ENCODE data around the gene EIF1AX.

Gene EIF1AX

DNA sequence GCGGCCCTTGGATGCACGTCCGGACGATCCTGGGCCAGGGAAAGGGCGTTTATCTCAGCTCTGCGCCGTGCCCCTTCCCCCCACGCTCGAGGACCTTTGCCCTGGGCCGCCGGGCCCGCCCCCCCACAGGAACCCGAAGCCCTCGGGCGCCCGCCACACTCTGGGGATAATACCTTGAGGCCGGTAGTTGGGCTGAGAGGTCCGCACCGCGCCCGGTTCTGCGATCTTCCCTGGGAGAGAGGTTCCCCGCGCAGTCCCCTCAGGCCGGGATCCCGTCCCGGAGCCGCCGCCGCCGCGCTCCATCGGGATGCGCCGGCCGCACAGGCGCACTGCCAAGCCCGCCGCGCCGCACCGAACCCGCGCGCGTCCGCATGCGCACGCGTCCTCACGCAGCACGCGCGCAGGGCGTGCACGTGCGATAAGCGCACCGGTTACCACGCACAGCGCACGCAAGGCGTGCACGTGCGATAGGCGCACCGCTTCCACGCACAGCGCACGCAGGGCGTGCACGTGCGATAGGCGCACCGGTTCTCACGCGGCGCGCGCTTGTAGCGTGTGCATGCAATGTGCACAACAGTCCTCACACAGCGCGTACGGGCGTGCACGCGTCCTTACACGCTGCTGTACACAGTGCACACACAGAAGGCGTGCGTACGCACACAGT, 24.9 kb downstream of the EIF1AX start, which contains the start of gene MAP7D2:
MAP7D2 (minus strand) TSS at position 331 of the 664 bp plus-strand sequence; CDS start at position 303, 28 bp downstream.
- TF ChIP-seq, protein P1, sequence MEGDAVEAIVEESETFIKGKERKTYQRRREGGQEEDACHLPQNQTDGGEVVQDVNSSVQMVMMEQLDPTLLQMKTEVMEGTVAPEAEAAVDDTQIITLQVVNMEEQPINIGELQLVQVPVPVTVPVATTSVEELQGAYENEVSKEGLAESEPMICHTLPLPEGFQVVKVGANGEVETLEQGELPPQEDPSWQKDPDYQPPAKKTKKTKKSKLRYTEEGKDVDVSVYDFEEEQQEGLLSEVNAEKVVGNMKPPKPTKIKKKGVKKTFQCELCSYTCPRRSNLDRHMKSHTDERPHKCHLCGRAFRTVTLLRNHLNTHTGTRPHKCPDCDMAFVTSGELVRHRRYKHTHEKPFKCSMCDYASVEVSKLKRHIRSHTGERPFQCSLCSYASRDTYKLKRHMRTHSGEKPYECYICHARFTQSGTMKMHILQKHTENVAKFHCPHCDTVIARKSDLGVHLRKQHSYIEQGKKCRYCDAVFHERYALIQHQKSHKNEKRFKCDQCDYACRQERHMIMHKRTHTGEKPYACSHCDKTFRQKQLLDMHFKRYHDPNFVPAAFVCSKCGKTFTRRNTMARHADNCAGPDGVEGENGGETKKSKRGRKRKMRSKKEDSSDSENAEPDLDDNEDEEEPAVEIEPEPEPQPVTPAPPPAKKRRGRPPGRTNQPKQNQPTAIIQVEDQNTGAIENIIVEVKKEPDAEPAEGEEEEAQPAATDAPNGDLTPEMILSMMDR (IDR thresholded peaks at IDR 0.05), result no peak

DNA sequence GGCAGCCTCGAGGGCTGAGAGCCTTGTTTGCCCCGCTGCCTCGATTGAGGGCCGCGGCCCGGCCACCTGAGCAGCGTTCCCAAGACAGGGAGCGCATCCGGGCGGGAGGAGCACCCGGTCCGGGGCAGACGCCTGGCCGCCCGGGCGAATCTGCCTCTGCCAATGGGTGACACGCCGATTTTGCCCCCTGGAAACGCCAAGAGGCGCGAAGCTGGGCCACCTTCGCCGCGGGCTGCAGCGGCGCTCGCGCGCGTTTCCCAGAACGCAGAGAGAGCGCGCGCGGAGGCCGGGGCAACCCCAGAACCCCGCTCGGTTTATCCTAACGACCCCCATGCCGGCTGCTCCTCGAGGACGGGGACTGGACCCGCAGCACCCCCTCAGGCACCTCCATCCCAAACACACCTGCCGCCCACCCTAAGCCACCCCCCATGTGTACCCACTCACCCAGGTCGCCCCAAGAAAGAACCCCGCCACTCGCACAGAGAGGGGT, 25.5 kb downstream of the EIF1AX start:
- TF ChIP-seq, protein P1 (IDR thresholded peaks at IDR 0.05), result no peak

DNA sequence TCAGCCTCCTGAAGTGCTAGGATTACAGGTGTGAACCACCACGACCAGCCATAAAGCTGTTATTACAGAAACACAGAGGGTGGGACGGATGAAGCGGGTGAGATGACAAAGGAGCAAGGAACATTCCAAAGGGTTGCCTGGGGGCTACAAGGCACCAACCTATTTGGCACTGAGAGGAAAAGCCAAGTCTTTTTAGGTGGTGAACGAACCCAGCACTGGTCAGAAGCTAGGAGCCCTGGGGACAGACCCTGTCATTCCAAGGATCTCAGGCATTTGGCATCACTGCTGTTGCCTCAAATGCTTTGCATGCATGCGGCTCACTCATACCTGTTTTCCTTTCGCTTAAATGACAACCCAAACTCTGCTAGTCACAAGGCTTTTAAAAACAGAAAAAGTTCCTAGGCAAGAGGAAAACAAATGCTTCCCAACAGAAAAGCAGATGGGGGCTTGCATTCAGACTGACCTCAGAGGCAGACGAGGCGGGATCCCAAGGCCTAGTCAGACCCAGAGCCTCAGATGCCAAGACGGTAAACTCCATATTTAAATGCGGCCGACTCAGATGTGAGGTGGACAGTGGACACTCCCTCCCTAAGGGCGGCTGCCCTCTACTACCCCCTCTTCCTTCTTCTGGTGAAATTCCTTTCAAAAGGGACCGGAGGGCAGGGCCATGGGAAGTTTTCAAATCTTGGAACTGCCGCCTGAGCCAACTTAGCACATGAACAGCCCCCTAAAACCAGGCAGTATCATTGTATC, 29.4 kb downstream of the EIF1AX start:
- TF ChIP-seq, protein P1 (IDR thresholded peaks at IDR 0.05), result no peak

DNA sequence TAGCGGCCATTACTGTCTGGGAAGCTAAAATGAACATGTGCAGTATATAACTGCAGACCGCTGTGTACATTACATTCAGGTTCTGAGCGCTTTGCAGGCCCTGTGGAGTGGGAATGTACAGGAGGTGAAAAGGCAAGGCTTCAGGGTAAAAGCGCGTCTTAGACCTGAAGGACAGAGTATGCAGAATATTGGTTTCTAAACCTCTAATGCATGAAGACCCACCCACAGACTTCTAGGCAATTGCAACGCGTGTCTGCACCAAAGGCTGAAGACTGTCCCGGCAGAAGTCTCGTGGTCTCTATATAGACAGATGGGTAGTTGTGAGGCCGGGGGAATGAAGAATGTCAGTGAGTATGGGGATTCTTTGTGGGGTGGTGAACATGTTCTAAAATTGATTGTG, 30.4 kb downstream of the EIF1AX start:
- TF ChIP-seq, protein P1 (IDR thresholded peaks at IDR 0.05), result no peak

GRCh38 chrX:20101934-20102581, 39.6 kb downstream of the EIF1AX start:
- TF ChIP-seq, protein P1 (IDR thresholded peaks at IDR 0.05), result no peak

DNA sequence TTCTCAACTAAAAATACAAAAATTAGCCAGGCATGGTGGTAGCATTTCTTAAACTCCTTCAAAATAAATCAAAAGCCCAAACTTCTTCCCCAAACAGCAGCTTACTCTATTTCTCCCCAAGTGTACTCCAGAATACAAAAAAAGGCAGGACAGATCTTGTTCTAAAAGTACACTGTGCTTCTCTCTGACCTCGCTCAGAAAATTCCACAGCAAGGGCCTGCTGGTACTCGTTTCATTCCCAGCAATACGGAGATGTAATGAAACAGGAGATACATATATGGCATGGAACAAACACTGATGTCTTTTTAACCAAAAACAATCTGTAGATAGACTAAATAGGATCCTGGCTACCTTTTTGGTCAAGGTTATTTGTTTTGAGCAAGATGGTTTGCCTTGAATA, 50.1 kb downstream of the EIF1AX start:
- TF ChIP-seq, protein P1 (IDR thresholded peaks at IDR 0.05), result no peak

- TF ChIP-seq, protein P1 (IDR thresholded peaks at IDR 0.05), result no peak
These were observed 51.8 kb downstream of the EIF1AX start for GRCh38 chrX:20089845-20090244.

All from LNCAP (cell line).